Stimulated activated effector memory CD8-positive, alpha-beta T cell treated with anti-CD3 and anti-CD28 coated beads, Interleukin-12 subunit alpha, Interleukin-12 subunit beta, amount 100 ng/mL, for 72 hours (primary cell): ENCODE data around the gene SALL1.

ENCODE experiments used
- ATAC-seq: fragments of 150-1000 bp; cut with Tn5 transposase; 2 replicates; pipeline ENCODE4 v1.10.0; 2021
- DNase-seq, 2 donors: peaks; one replicate each; pipeline ENCODE4 v3.0.0; 2021 to 2022; ENCODE audit warnings: low spot score in 2 of 2
- H3K27ac Mint-ChIP-seq: one replicate; pipeline ENCODE4 v1.8.0; 2022; ENCODE audit warnings: mild to moderate bottlenecking, mixed read lengths
- H3K36me3 Mint-ChIP-seq: one replicate; pipeline ENCODE4 v1.8.0; 2022; ENCODE audit warnings: mild to moderate bottlenecking, mixed read lengths
- H3K4me1 Mint-ChIP-seq: one replicate; pipeline ENCODE4 v1.8.0; 2022; ENCODE audit warnings: mixed read lengths
- H3K4me3 Mint-ChIP-seq: one replicate; pipeline ENCODE4 v1.8.0; 2022; ENCODE audit warnings: mild to moderate bottlenecking, mixed read lengths
- H3K9me3 Mint-ChIP-seq: one replicate; pipeline ENCODE4 v1.8.0; 2022; ENCODE audit warnings: mixed read lengths

SALL1 gene

GRCh38 chr16:51113236-51114125 lies 37.6 kb downstream of the SALL1 start:
- Mint-ChIP-seq H3K4me3 (no peak overlapping the region), H3K36me3 (no peaks in the 10 kb centered on the region), H3K9me3 (peaks cover 4% of the 10 kb centered on the region), H3K4me1 (no peaks in the 10 kb centered on the region), H3K27ac (no peak overlapping the region)
- DNase-seq (no peak), ATAC-seq (no peak)

- DNase-seq, result no peak
- H3K9me3 Mint-ChIP-seq, result peaks cover 4% of the 10 kb centered on the region
- no peak overlapping the region for H3K4me3 Mint-ChIP-seq
- no peak for ATAC-seq
- no peak overlapping the region for H3K27ac Mint-ChIP-seq
- H3K36me3 Mint-ChIP-seq, result no peaks in the 10 kb centered on the region
- H3K4me1 Mint-ChIP-seq, result no peaks in the 10 kb centered on the region
These were observed 38.7 kb downstream of the SALL1 start for GRCh38 chr16:51112323-51112722.

GRCh38 chr16:51111759-51112158 lies 39.3 kb downstream of the SALL1 start:
- H3K9me3 Mint-ChIP-seq, result peaks cover 4% of the 10 kb centered on the region
- H3K4me1 Mint-ChIP-seq, result no peaks in the 10 kb centered on the region
- no peaks in the 10 kb centered on the region for H3K36me3 Mint-ChIP-seq
- DNase-seq (no peak), ATAC-seq (no peak)
- H3K4me3 Mint-ChIP-seq, result no peak overlapping the region
- no peak overlapping the region for H3K27ac Mint-ChIP-seq

- H3K9me3 Mint-ChIP-seq, result peaks cover 3% of the 10 kb centered on the region
- DNase-seq, result no peak
- no peaks in the 10 kb centered on the region for H3K36me3 Mint-ChIP-seq
- no peaks in the 10 kb centered on the region for H3K4me1 Mint-ChIP-seq
- H3K27ac Mint-ChIP-seq, result no peak overlapping the region
- ATAC-seq, result no peak
- no peak overlapping the region for H3K4me3 Mint-ChIP-seq
These were observed 40.3 kb downstream of the SALL1 start for GRCh38 chr16:51110700-51111157.

GRCh38 chr16:51109173-51109572 lies 41.9 kb downstream of the SALL1 start:
- peaks cover 3% of the 10 kb centered on the region for H3K9me3 Mint-ChIP-seq
- H3K4me3 Mint-ChIP-seq, result no peak overlapping the region
- no peak overlapping the region for H3K27ac Mint-ChIP-seq
- ATAC-seq, result no peak
- H3K4me1 Mint-ChIP-seq, result no peaks in the 10 kb centered on the region
- no peaks in the 10 kb centered on the region for H3K36me3 Mint-ChIP-seq
- no peak for DNase-seq

GRCh38 chr16:51107742-51108141 lies 43.3 kb downstream of the SALL1 start:
- H3K27ac Mint-ChIP-seq, result no peak overlapping the region
- no peak for DNase-seq
- peaks cover 3% of the 10 kb centered on the region for H3K9me3 Mint-ChIP-seq
- no peaks in the 10 kb centered on the region for H3K36me3 Mint-ChIP-seq
- no peak for ATAC-seq
- H3K4me3 Mint-ChIP-seq, result no peak overlapping the region
- H3K4me1 Mint-ChIP-seq, result no peaks in the 10 kb centered on the region

- DNase-seq (no peak), ATAC-seq (no peak)
- Mint-ChIP-seq H3K27ac (no peak overlapping the region), H3K4me1 (no peaks in the 10 kb centered on the region), H3K36me3 (no peaks in the 10 kb centered on the region), H3K4me3 (no peak overlapping the region), H3K9me3 (peaks cover 3% of the 10 kb centered on the region)
These were observed 44.5 kb downstream of the SALL1 start for GRCh38 chr16:51106535-51106934.

GRCh38 chr16:51103590-51103989 lies 47.5 kb downstream of the SALL1 start:
- DNase-seq, result no peak
- ATAC-seq, result no peak
- no peak overlapping the region for H3K4me3 Mint-ChIP-seq
- no peak overlapping the region for H3K27ac Mint-ChIP-seq
- H3K9me3 Mint-ChIP-seq, result no peaks in the 10 kb centered on the region
- no peaks in the 10 kb centered on the region for H3K4me1 Mint-ChIP-seq
- H3K36me3 Mint-ChIP-seq, result no peaks in the 10 kb centered on the region

GRCh38 chr16:51097729-51098128 lies 53.3 kb downstream of the SALL1 start:
- DNase-seq (no peak), ATAC-seq (no peak)
- H3K27ac Mint-ChIP-seq, result no peak overlapping the region
- no peaks in the 10 kb centered on the region for H3K9me3 Mint-ChIP-seq
- no peaks in the 10 kb centered on the region for H3K4me1 Mint-ChIP-seq
- H3K4me3 Mint-ChIP-seq, result no peak overlapping the region
- no peaks in the 10 kb centered on the region for H3K36me3 Mint-ChIP-seq

- H3K4me1 Mint-ChIP-seq, result no peaks in the 10 kb centered on the region
- DNase-seq (no peak), ATAC-seq (no peak)
- H3K27ac Mint-ChIP-seq, result no peak overlapping the region
- no peak overlapping the region for H3K4me3 Mint-ChIP-seq
- no peaks in the 10 kb centered on the region for H3K9me3 Mint-ChIP-seq
- H3K36me3 Mint-ChIP-seq, result no peaks in the 10 kb centered on the region
These were observed 55.0 kb downstream of the SALL1 start for GRCh38 chr16:51095890-51096626.

GRCh38 chr16:51095084-51095881 lies 55.8 kb downstream of the SALL1 start:
- no peaks in the 10 kb centered on the region for H3K9me3 Mint-ChIP-seq

GRCh38 chr16:51093726-51094280 lies 57.3 kb downstream of the SALL1 start:
- H3K4me1 Mint-ChIP-seq, result no peaks in the 10 kb centered on the region
- H3K9me3 Mint-ChIP-seq, result no peaks in the 10 kb centered on the region
- H3K4me3 Mint-ChIP-seq, result no peak overlapping the region
- no peak overlapping the region for H3K27ac Mint-ChIP-seq
- DNase-seq (no peak), ATAC-seq (peak; percentile 13)
- H3K36me3 Mint-ChIP-seq, result no peaks in the 10 kb centered on the region

More at GRCh38 chr16:51095084-51095881, 55.8 kb downstream of the SALL1 start:
- Mint-ChIP-seq H3K4me3 (no peak overlapping the region), H3K36me3 (no peaks in the 10 kb centered on the region), H3K27ac (no peak overlapping the region), H3K4me1 (no peaks in the 10 kb centered on the region)
- ATAC-seq (no peak), DNase-seq (no peak)
